ENCODE measurements around the gene KCNJ2. TPM values are rescaled to one million over a fixed set of nuclear protein-coding genes. Genes with fewer than 3 reads are reported as not detected.

KCNJ2 gene
- total and polyA plus RNA-seq, 12 donors: 0.22 to 3.6 (median 2.1) TPM

- no peak for DNase-seq
- H3K9me3 ChIP-seq (replicated peaks in 1 of 3): no peaks in the 10 kb centered on the region
- H3K27ac ChIP-seq: no peak overlapping the region
- TF ChIP-seq CTCF (IDR thresholded peaks at IDR 0.05) (no peak), POLR2A (IDR thresholded peaks at IDR 0.05) (no peak)
- H3K4me3 ChIP-seq: no peak overlapping the region
- no peaks in the 10 kb centered on the region for H3K36me3 ChIP-seq (replicated peaks in 1 of 2)
- H3K27me3 ChIP-seq: no peaks in the 10 kb centered on the region
- H3K4me1 ChIP-seq (replicated peaks in 1 of 2): no peaks in the 10 kb centered on the region
- intact Hi-C loops (cut with DNase I): no loop called here
These were observed 25.8 kb downstream of the KCNJ2 start for GRCh38 chr17:70195091-70195490.

GRCh38 chr17:70201872-70202419 is 32.6 kb downstream of the KCNJ2 start:
- no peak for TF ChIP-seq CTCF (IDR thresholded peaks at IDR 0.05)
- no peak for TF ChIP-seq POLR2A (IDR thresholded peaks at IDR 0.05)
- WGBS, 4 donors: 65 to 76% (median 67%) methylated on average over 6 of the region's 6 CpGs
- no peaks in the 10 kb centered on the region for H3K27me3 ChIP-seq
- H3K4me1 ChIP-seq (replicated peaks in 1 of 2): no peaks in the 10 kb centered on the region
- DNase-seq: no peak
- no peaks in the 10 kb centered on the region for H3K9me3 ChIP-seq (replicated peaks in 1 of 3)
- no peak overlapping the region for H3K27ac ChIP-seq
- H3K4me3 ChIP-seq: no peak overlapping the region
- H3K36me3 ChIP-seq (replicated peaks in 1 of 2): no peaks in the 10 kb centered on the region
- intact Hi-C loops (cut with DNase I): no loop called here

DNA sequence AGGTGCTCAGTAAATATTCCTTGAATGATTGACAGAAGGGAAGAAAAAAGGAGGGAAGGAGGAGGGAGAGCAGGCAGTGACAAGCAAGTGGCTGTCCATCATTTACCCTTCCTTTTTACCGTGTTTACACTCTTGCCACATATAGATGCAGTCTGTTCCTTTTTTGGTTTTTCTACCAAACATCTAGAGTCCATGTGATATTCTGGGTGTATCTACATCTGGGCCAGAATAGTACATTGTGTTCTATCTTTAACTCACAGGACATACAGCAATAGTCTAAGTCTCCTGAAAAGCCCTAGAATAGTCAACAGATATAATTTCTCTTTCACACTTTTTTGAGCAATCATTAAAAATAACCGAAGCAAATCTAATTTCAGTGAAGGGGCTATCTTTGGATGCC is 33.5 kb downstream of the KCNJ2 start:
- H3K4me1 ChIP-seq (replicated peaks in 1 of 2): no peaks in the 10 kb centered on the region
- intact Hi-C loops (cut with DNase I): no loop called here
- H3K27me3 ChIP-seq: no peaks in the 10 kb centered on the region
- H3K9me3 ChIP-seq (replicated peaks in 1 of 3): no peaks in the 10 kb centered on the region
- H3K4me3 ChIP-seq: no peak overlapping the region
- no peak overlapping the region for H3K27ac ChIP-seq
- H3K36me3 ChIP-seq (replicated peaks in 1 of 2): no peaks in the 10 kb centered on the region
- TF ChIP-seq CTCF (IDR thresholded peaks at IDR 0.05) (no peak), POLR2A (IDR thresholded peaks at IDR 0.05) (no peak)
- 67 to 73% (median 70%) methylated on average over 2 of the region's 2 CpGs for WGBS, 4 donors
- DNase-seq: no peak

- H3K9me3 ChIP-seq (replicated peaks in 1 of 3): no peaks in the 10 kb centered on the region
- H3K27ac ChIP-seq: no peak overlapping the region
- TF ChIP-seq CTCF (IDR thresholded peaks at IDR 0.05) (no peak), POLR2A (IDR thresholded peaks at IDR 0.05) (no peak)
- H3K4me3 ChIP-seq: no peak overlapping the region
- DNase-seq: no peak
- intact Hi-C loops (cut with DNase I): no loop called here
- H3K4me1 ChIP-seq (replicated peaks in 1 of 2): no peaks in the 10 kb centered on the region
- H3K27me3 ChIP-seq: no peaks in the 10 kb centered on the region
- H3K36me3 ChIP-seq (replicated peaks in 1 of 2): no peaks in the 10 kb centered on the region
- 84 to 96% (median 94%) methylated on average over 3 of the region's 3 CpGs for WGBS, 4 donors
These were observed 35.1 kb downstream of the KCNJ2 start for GRCh38 chr17:70204431-70204830.
